ENCODE results near the gene MTFP1. TPM values are rescaled to one million over a fixed set of nuclear protein-coding genes. Genes with fewer than 3 reads are reported as not detected.
"Not testable (repeated sequence)": the region's sequence is repeated elsewhere in the genome, so short reads cannot be mapped to it uniquely, and the experiment has no call there.

MTFP1 gene
- total and polyA plus RNA-seq, 2 donors: 2.1 to 7.7 TPM

DNA sequence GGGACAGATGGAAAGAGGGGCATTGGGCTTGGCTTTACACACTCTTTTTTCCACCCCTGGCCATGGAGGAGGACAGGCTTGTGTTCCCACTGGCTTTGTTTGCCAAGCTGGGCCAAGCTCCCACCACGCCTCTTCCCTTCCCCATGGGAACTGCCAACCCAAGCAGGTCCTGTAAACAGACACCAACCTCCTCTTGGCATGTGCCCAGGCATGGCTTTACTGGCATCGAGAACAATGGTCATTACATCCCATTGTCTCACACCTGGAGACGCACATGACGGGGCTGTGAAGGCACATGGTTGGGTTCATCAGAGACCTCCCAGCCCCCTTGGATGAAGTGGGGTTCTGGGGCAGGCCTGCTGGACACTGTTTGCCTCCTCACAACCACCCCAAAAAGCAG, 34.6 kb downstream of the MTFP1 start:
- Histone ChIP-seq H3K4me1 (ENCODE audit: insufficient read depth) (no peaks in the 10 kb centered on the region), H3K36me3 (ENCODE audit: insufficient read depth) (no peaks in the 10 kb centered on the region), H3K4me3 (ENCODE audit: low read depth, low read length) (no peak overlapping the region), H3K27ac (ENCODE audit: low read depth) (no peak overlapping the region)
- 60% methylated on average over 4 of the region's 4 CpGs for WGBS
- no peak for DNase-seq (ENCODE audit: extremely low spot score)

- not testable (repeated sequence) for H3K36me3 ChIP-seq (ENCODE audit: insufficient read depth); DNase-seq (ENCODE audit: extremely low spot score); H3K4me1 ChIP-seq (ENCODE audit: insufficient read depth); H3K27ac ChIP-seq (ENCODE audit: low read depth); H3K4me3 ChIP-seq (ENCODE audit: low read depth, low read length)
- WGBS: 88% methylated on average over 6 of the region's 6 CpGs
These were observed 35.0 kb downstream of the MTFP1 start for GRCh38 chr22:30460555-30460954.

- 46% methylated on average over 2 of the region's 2 CpGs for WGBS
- Histone ChIP-seq H3K4me3 (ENCODE audit: low read depth, low read length) (no peak overlapping the region), H3K36me3 (ENCODE audit: insufficient read depth) (no peaks in the 10 kb centered on the region), H3K27ac (ENCODE audit: low read depth) (no peak overlapping the region), H3K4me1 (ENCODE audit: insufficient read depth) (no peaks in the 10 kb centered on the region)
- no peak for DNase-seq (ENCODE audit: extremely low spot score)
These were observed 43.6 kb downstream of the MTFP1 start for GRCh38 chr22:30469165-30469564.

DNA sequence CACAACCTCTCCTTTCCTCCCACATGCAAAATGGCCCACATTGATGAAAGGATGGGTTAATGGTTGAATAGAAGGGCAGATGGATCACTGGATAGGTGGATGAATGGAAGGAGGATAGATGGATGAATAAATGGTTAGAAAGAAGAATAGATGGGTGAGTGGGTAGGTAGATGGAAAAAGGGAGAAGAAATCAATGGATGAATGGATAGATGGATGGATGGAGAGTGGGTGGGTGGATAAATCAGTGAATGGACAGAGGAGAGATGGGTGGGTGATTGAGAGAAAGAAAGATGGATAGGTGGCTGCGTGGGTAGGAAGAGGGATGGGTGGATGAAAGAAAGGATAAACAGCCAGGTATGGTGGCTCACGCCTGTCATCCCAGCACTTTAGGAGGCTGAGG, 45.1 kb downstream of the MTFP1 start:
- Histone ChIP-seq H3K4me3 (ENCODE audit: low read depth, low read length) (no peak overlapping the region), H3K4me1 (ENCODE audit: insufficient read depth) (no peaks in the 10 kb centered on the region), H3K36me3 (ENCODE audit: insufficient read depth) (no peaks in the 10 kb centered on the region), H3K27ac (ENCODE audit: low read depth) (no peak overlapping the region)
- no peak for DNase-seq (ENCODE audit: extremely low spot score)
- 78% methylated on average over 2 of the region's 2 CpGs for WGBS

GRCh38 chr22:30471616-30472318, 46.2 kb downstream of the MTFP1 start, which contains the start of gene SEC14L3:
Gene SEC14L3, minus strand, starts transcription at chr22:30472017. Its CDS starts 59 bp downstream, at chr22:30471958.
- no peak within 1 kb of the TSS for H3K4me3 ChIP-seq (ENCODE audit: low read depth, low read length)
- DNase-seq (ENCODE audit: extremely low spot score): no peak
- H3K27ac ChIP-seq (ENCODE audit: low read depth): no peak within 1 kb of the TSS
- no peaks in the 10 kb centered on the region for H3K36me3 ChIP-seq (ENCODE audit: insufficient read depth)
- no peaks in the 10 kb centered on the region for H3K4me1 ChIP-seq (ENCODE audit: insufficient read depth)
- 69% methylated on average over 13 of the region's 13 CpGs for WGBS

GRCh38 chr22:30472994-30473720, 47.6 kb downstream of the MTFP1 start:
- DNase-seq (ENCODE audit: extremely low spot score): no peak
- H3K4me1 ChIP-seq (ENCODE audit: insufficient read depth): no peaks in the 10 kb centered on the region
- H3K27ac ChIP-seq (ENCODE audit: low read depth): no peak overlapping the region
- 67% methylated on average over 4 of the region's 4 CpGs for WGBS
- no peaks in the 10 kb centered on the region for H3K36me3 ChIP-seq (ENCODE audit: insufficient read depth)
- H3K4me3 ChIP-seq (ENCODE audit: low read depth, low read length): no peak overlapping the region

- DNase-seq (ENCODE audit: extremely low spot score): no peak
These were observed 48.6 kb downstream of the MTFP1 start for GRCh38 chr22:30474121-30474520.

DNA sequence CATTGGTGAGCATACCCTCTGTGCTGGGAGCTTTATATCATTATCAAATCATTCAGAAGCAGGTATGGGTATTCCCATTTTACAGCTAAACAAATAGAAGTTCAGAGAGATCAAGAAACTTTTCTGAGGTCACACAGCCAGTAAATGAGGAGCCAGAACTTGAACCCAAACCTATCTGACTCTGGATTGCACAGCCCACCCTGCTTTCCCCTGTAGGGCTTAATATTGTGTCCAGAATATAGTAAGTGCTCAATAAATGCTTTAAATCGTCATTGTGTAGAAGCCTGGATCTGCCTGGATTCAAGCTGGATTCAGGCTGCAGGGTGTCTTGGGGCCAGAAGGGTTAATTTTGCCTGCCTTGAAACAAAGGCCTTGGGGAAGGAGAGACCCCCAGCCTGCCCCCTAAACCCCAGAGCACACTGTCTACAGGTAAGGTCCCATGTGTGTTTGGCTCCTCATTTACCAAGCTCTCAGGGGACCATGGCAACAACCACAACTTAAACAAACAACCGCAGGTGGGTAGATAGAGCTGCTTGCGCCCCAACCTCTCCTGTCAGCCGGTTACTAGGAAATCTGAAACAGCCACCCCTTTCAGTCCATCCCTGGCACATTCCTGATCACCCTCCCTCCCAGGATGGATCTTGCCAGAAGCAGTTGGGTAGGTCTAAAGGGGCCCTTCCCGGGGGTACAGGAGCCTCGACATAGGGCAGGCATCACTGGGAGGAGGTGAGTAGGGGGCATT, 49.3 kb downstream of the MTFP1 start:
- no peak for DNase-seq (ENCODE audit: extremely low spot score)
- Histone ChIP-seq H3K36me3 (ENCODE audit: insufficient read depth) (no peaks in the 10 kb centered on the region), H3K27ac (ENCODE audit: low read depth) (no peak overlapping the region), H3K4me3 (ENCODE audit: low read depth, low read length) (no peak overlapping the region), H3K4me1 (ENCODE audit: insufficient read depth) (no peaks in the 10 kb centered on the region)
- 40% methylated on average over 6 of the region's 6 CpGs for WGBS

More at GRCh38 chr22:30474121-30474520, 48.6 kb downstream of the MTFP1 start:
- Histone ChIP-seq H3K4me3 (ENCODE audit: low read depth, low read length) (no peak overlapping the region), H3K4me1 (ENCODE audit: insufficient read depth) (no peaks in the 10 kb centered on the region), H3K36me3 (ENCODE audit: insufficient read depth) (no peaks in the 10 kb centered on the region), H3K27ac (ENCODE audit: low read depth) (no peak overlapping the region)
- WGBS: 92% methylated on average over 4 of the region's 4 CpGs

Small RNA genes lying within 50 kb of the gene (small RNA-seq; reads per million reads assigned to genes)
- not detected for gene AC004832.3
- not detected for gene RNU6-564P

Other genes with a start within 250 kb of the MTFP1 start
- gene LIF, start 179.0 kb upstream of the MTFP1 start, total RNA-seq: 4.8 TPM
- gene LIF, start 179.0 kb upstream of the MTFP1 start, polyA plus RNA-seq: 1.1 TPM
- gene OSM, start 158.9 kb upstream of the MTFP1 start, total RNA-seq: 0.32 TPM
- gene OSM, start 158.9 kb upstream of the MTFP1 start, polyA plus RNA-seq: 1.3 TPM
- 7.5 TPM for gene CASTOR1, start 136.3 kb upstream of the MTFP1 start, total RNA-seq
- gene CASTOR1, start 136.3 kb upstream of the MTFP1 start, polyA plus RNA-seq: 21.7 TPM
- 8.4 TPM for gene TBC1D10A, start 98.8 kb upstream of the MTFP1 start, total RNA-seq
- 31.7 TPM for gene TBC1D10A, start 98.8 kb upstream of the MTFP1 start, polyA plus RNA-seq
- gene SF3A1, start 68.9 kb upstream of the MTFP1 start, total RNA-seq: 27.5 TPM
- gene SF3A1, start 68.9 kb upstream of the MTFP1 start, polyA plus RNA-seq: 53.6 TPM
- 2.1 TPM for gene CCDC157, start 68.8 kb upstream of the MTFP1 start, total RNA-seq
- 2.0 TPM for gene CCDC157, start 68.8 kb upstream of the MTFP1 start, polyA plus RNA-seq
- gene RNF215, start 38.4 kb upstream of the MTFP1 start, total RNA-seq: 10.7 TPM
- gene RNF215, start 38.4 kb upstream of the MTFP1 start, polyA plus RNA-seq: 18.8 TPM
- gene SEC14L2, start 28.8 kb upstream of the MTFP1 start, total RNA-seq: 6.2 TPM
- 11.0 TPM for gene SEC14L2, start 28.8 kb upstream of the MTFP1 start, polyA plus RNA-seq
- gene SEC14L3, start 46.2 kb downstream of the MTFP1 start, total RNA-seq: not detected
- gene SEC14L3, start 46.2 kb downstream of the MTFP1 start, polyA plus RNA-seq: not detected
- 0.32 TPM for gene SEC14L4, start 79.9 kb downstream of the MTFP1 start, total RNA-seq
- gene SEC14L4, start 79.9 kb downstream of the MTFP1 start, polyA plus RNA-seq: 0.05 TPM
- 1.2 TPM for gene SEC14L6, start 121.0 kb downstream of the MTFP1 start, total RNA-seq
- 0.11 TPM for gene SEC14L6, start 121.0 kb downstream of the MTFP1 start, polyA plus RNA-seq
- 0.63 TPM for gene GAL3ST1, start 148.9 kb downstream of the MTFP1 start, total RNA-seq
- 2.7 TPM for gene GAL3ST1, start 148.9 kb downstream of the MTFP1 start, polyA plus RNA-seq
- 29.1 TPM for gene PES1, start 166.1 kb downstream of the MTFP1 start, total RNA-seq
- gene PES1, start 166.1 kb downstream of the MTFP1 start, polyA plus RNA-seq: 49.1 TPM
- gene TCN2, start 181.4 kb downstream of the MTFP1 start, total RNA-seq: 7.9 TPM
- gene TCN2, start 181.4 kb downstream of the MTFP1 start, polyA plus RNA-seq: 21.2 TPM
- gene SLC35E4, start 210.0 kb downstream of the MTFP1 start, total RNA-seq: 1.6 TPM
- 5.3 TPM for gene SLC35E4, start 210.0 kb downstream of the MTFP1 start, polyA plus RNA-seq
- gene DUSP18, start 242.1 kb downstream of the MTFP1 start, total RNA-seq: 8.6 TPM
- 4.1 TPM for gene DUSP18, start 242.1 kb downstream of the MTFP1 start, polyA plus RNA-seq